Activated T-helper 17 cell treated with anti-CD3 and anti-CD28 coated beads, Interleukin-2, amount 50 U/mL, for 72 hours (primary cell): ENCODE measurements around the gene SFXN3. TPM values are rescaled to one million over a fixed set of nuclear protein-coding genes. Genes with fewer than 3 reads are reported as not detected.

Experiments used
- ATAC-seq: fragments of 150-1000 bp; cut with Tn5 transposase; replicated peaks from 2 replicates; pipeline ENCODE4 v1.10.0; 2021; ENCODE audit warnings: mild to moderate bottlenecking, moderate library complexity
- H3K27ac Mint-ChIP-seq: one replicate; pipeline ENCODE4 v1.8.0; 2022; ENCODE audit warnings: mixed read lengths
- H3K27me3 Mint-ChIP-seq: one replicate; pipeline ENCODE4 v1.8.0; 2022; ENCODE audit warnings: mixed read lengths
- H3K36me3 Mint-ChIP-seq: one replicate; pipeline ENCODE4 v1.8.0; 2022; ENCODE audit warnings: low read depth, mild to moderate bottlenecking, mixed read lengths
- H3K4me1 Mint-ChIP-seq: one replicate; pipeline ENCODE4 v1.8.0; 2022; ENCODE audit warnings: mixed read lengths
- H3K4me3 Mint-ChIP-seq: one replicate; pipeline ENCODE4 v1.8.0; 2022; ENCODE audit warnings: mild to moderate bottlenecking, mixed read lengths
- H3K9me3 Mint-ChIP-seq: one replicate; pipeline ENCODE4 v1.8.0; 2022; ENCODE audit warnings: mixed read lengths
- total RNA-seq, 2 donors: library from RNA; stranded (reverse); gene quantifications; one replicate each; pipeline ENCODE4 v1.2.3, GENCODE V29; 2022

SFXN3 gene
- total RNA-seq, 2 donors from 2014 or later, result 45.9 to 150 TPM

DNA sequence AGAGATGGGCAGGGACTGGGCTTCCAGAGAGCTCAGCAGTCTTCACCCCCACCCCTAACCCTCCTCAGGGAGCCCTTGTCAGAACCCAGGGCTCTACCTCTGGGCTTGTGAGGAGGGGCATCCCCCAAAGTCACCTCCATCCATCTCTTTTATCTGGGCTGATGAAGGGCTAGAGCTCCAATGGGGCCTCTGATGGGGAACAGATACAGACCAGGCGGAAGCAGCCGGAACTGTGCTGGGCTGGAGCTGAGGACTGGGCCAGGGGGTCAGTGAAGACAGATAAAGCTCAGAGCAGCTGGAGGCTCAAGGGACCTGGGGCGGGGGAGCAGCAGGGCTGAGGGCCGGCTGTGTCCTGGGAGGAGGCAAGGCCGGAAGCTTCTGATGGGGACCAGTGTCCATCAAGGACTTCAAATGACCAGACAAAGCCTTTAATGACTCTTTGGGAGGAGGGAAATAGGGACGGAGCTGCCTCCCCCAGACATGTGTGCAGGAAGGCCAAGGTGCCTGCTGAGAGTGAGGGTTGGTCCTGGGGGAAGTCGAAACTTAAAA, 40.9 kb downstream of the SFXN3 start:
- Mint-ChIP-seq H3K4me1 (peaks cover 4% of the 10 kb centered on the region), H3K27me3 (peaks cover 42% of the 10 kb centered on the region), H3K36me3 (no peaks in the 10 kb centered on the region)

DNA sequence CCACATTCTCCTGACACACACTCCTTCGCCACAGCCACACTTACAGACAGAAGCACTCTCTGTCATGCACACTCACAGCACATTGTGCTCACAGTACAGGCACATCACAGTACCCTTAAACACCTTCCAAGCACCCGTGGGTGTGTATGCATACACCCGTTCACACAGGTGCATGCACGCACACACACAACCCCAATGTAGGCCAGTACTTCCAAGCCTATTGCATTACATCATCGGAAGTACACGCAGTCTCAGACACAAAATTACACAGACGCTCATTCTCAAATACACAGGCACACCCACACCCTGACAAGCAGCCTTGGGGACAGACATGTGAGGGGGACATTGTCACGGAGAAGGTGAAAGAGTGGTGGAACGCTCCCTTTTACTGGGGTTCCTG, 41.9 kb downstream of the SFXN3 start:
- Mint-ChIP-seq H3K36me3 (no peaks in the 10 kb centered on the region), H3K4me1 (peaks cover 4% of the 10 kb centered on the region), H3K27me3 (peaks cover 44% of the 10 kb centered on the region), H3K9me3 (no peaks in the 10 kb centered on the region), H3K4me3 (no peak overlapping the region), H3K27ac (no peak overlapping the region)
- no peak for ATAC-seq

More for the DNA sequence above, 40.9 kb downstream of the SFXN3 start:
- no peak for ATAC-seq
- no peak overlapping the region for H3K27ac Mint-ChIP-seq
- no peaks in the 10 kb centered on the region for H3K9me3 Mint-ChIP-seq
- no peak overlapping the region for H3K4me3 Mint-ChIP-seq

DNA sequence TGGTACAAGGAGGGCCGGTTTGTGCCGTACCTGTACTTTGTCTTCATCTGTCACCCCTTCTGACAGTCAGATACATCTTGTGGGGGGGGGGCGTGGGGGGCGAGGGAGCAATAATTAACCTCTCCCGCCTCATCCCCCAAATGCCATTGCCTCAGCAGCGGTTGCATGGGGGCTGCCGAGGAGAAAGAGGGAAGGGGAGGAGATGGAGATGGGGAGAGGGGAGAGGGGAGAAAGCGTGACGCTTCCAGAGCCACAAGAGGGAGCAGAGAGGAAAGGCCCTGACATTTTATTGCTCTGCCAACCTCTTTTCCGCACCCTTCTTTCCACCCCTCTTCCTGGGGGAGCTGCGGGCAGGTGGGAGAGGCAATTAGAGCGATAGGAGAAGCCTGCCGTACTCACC, 42.6 kb downstream of the SFXN3 start:
- H3K27ac Mint-ChIP-seq, result no peak overlapping the region
- peaks cover 50% of the 10 kb centered on the region for H3K27me3 Mint-ChIP-seq
- no peak for ATAC-seq
- no peak overlapping the region for H3K4me3 Mint-ChIP-seq
- H3K4me1 Mint-ChIP-seq, result peaks cover 4% of the 10 kb centered on the region
- H3K9me3 Mint-ChIP-seq, result no peaks in the 10 kb centered on the region
- H3K36me3 Mint-ChIP-seq, result no peaks in the 10 kb centered on the region

DNA sequence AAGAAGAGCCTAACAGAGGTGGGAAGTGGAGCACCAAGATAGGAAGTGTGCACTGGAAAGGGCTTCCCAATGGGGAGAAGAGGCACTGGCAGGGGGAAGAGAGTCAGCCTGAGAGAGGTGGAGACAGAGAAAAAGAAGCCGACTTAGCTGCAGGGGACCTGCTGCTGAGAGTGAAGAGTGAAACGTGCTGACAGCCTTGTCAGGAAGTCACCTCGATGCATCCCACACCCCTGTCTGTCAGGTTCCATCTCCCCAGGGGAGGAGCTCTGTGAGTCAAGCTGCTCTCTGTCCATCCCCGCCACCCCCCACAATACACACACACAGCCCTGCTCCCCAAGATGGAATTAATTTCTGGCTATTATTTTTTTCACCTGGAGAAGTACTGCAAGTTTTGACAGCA, 44.7 kb downstream of the SFXN3 start:
- peak; percentile 34 for ATAC-seq
- Mint-ChIP-seq H3K36me3 (no peaks in the 10 kb centered on the region), H3K27me3 (peaks cover 61% of the 10 kb centered on the region), H3K27ac (no peak overlapping the region), H3K4me1 (peaks cover 4% of the 10 kb centered on the region), H3K9me3 (no peaks in the 10 kb centered on the region), H3K4me3 (no peak overlapping the region)

DNA sequence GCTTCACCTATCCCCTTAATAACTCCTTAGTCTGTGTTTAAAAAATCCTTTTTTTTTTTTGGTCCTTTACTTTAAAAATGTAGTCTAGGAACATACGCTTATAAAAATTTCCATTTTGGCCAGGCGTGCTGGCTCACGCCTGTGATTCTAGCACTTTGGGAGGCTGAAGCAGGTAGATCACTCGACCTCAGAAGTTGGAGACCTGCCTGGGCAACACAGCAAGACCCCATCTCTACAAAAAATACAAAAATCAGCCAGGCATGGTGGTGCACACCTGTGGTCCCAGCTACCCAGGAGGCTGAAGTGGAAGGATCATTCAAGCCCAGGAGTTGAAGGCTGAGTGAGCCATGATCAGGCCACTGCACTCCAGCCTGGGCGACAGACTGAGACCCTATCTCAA, 45.6 kb downstream of the SFXN3 start:
- H3K4me3 Mint-ChIP-seq, result no peak overlapping the region
- peaks cover 4% of the 10 kb centered on the region for H3K4me1 Mint-ChIP-seq
- H3K27me3 Mint-ChIP-seq, result peaks cover 66% of the 10 kb centered on the region
- ATAC-seq, result no peak
- H3K27ac Mint-ChIP-seq, result no peak overlapping the region
- no peaks in the 10 kb centered on the region for H3K9me3 Mint-ChIP-seq
- H3K36me3 Mint-ChIP-seq, result no peaks in the 10 kb centered on the region

DNA sequence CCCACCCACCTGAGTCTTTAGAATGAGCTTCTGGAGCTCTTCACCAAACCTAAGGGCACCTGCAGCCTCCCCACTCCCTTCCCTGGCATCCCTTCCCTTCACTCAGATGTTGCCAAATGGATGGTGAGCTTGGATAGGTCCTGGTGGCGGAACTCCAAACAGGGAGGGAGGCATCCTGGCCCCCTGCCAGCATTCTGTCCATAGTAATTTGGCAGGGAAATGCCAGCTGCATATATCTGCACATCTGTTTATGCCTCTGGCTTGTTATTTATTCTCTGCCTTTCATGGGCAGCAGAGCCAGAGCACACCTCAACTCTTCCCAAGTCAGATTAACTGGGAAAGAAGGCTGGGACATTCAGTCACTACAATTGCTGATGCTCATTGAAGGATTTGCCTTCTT, 48.8 kb downstream of the SFXN3 start:
- H3K4me3 Mint-ChIP-seq, result no peak overlapping the region
- H3K27me3 Mint-ChIP-seq, result peaks cover 53% of the 10 kb centered on the region
- H3K4me1 Mint-ChIP-seq, result peaks cover 4% of the 10 kb centered on the region
- H3K27ac Mint-ChIP-seq, result no peak overlapping the region
- H3K36me3 Mint-ChIP-seq, result no peaks in the 10 kb centered on the region
- no peak for ATAC-seq
- no peaks in the 10 kb centered on the region for H3K9me3 Mint-ChIP-seq

DNA sequence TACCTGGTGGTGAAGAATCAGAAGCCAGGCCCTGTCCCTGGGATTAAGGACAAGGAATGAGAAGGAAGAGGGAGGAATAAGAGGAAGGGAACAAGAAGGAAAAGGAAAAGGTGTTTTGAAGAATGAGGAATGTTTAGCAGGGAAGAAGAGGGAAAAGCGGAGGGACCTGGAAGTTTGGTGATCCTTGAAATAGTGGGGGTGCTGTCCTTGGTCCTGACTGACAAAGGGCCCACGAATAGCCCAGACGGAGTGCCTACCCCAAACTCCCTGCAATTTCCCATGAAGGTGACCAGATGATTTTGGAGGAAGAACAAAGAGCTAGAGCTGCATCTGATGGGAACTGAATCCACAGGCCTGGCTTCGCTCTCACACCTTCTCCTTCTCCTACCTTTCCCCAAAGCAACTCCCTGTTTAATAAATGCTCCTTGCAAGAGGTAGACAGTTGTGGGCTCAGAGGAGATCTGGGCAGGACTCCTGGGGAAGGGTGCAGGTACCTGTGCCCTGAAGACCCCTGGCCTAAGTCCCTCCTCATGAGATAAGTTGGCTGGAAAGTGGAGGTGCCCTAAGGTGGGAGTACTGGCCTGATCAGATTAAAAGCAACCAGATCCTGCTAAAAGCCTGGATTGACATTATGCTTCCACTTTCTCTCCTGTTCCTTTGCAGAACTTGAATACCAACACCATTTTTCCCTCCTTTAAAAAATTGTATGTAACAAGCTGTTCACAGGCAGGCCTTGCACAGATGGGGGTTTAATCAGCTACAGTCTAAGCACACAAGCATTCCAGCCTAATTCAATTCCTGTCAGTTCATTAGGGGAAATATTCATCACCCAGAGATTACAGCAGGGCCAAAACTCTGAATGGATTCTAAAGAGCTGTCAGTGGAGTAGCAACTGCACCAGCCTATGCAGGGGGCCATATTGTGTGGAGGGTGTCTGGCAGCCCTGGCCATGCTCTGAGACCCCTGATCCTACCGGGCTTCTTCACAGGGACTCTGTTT, 50.2 kb downstream of the SFXN3 start:
- Mint-ChIP-seq H3K27ac (no peak overlapping the region), H3K9me3 (no peaks in the 10 kb centered on the region), H3K27me3 (peaks cover 42% of the 10 kb centered on the region), H3K36me3 (no peaks in the 10 kb centered on the region), H3K4me3 (no peak overlapping the region), H3K4me1 (no peaks in the 10 kb centered on the region)
- no peak for ATAC-seq

DNA sequence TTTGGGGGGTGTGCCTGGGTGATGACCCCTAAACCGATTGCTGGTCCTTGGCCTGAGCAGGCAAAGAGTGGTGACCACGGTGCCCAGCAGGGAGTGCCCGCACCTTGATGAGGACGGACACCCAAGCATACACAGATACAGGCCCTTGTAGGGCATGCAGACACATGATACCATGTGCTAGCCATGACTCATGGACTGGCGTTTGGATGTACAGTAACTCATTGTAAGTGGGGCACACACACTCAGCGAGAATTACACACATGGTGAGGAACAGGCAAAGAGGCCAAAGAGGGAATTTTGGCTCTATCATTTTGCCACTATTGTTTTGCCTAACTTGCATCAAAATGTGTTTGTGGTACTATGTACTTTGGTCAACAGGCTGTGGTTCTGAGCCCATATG, 54.8 kb downstream of the SFXN3 start:
- Mint-ChIP-seq H3K27me3 (peaks cover 37% of the 10 kb centered on the region), H3K9me3 (no peaks in the 10 kb centered on the region), H3K36me3 (no peaks in the 10 kb centered on the region), H3K27ac (no peak overlapping the region), H3K4me3 (no peak overlapping the region), H3K4me1 (no peaks in the 10 kb centered on the region)
- ATAC-seq, result no peak

DNA sequence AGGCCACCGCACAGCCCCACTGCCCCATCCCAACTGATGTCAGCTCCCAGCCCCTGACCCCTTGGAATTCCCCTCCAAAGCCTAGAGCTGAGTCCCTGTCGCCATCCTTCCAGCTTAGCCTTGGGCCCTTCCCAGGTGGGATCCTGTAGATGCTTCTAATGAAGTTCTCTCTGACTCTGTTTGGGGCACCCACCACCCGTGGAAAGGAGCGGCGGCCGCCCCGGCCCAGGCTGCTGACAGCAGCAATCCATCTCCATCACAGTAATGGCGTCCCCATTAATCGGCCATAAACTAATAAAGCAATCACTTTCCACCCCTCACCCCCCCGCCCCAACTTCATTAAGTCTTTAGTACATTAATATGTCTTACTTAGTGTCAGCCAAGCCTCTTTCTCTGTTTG, 56.3 kb downstream of the SFXN3 start:
- H3K4me1 Mint-ChIP-seq, result no peaks in the 10 kb centered on the region
- ATAC-seq, result no peak
- H3K36me3 Mint-ChIP-seq, result no peaks in the 10 kb centered on the region
- no peaks in the 10 kb centered on the region for H3K9me3 Mint-ChIP-seq
- no peak overlapping the region for H3K27ac Mint-ChIP-seq
- H3K4me3 Mint-ChIP-seq, result no peak overlapping the region
- peaks cover 41% of the 10 kb centered on the region for H3K27me3 Mint-ChIP-seq

DNA sequence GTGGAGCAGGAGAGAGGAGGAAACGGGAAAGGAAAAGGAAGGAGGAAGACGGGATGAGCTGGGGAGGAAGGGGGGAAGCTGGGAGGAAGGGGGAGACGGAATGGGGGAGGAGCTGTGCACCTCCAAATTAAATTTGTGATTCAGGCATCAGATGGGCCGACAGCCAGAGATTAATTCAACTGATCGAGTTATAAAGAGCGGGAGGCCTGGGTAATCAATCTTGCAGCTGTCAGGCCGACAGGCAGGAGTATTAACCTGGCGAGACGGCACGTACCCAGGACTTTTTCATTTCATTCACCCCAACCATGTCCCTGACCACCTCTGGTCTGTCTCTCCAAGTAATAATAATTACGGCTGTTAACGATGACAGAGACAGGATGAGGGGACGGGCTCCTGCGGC, 56.9 kb downstream of the SFXN3 start:
- ATAC-seq, result no peak
- Mint-ChIP-seq H3K36me3 (no peaks in the 10 kb centered on the region), H3K27ac (no peak overlapping the region), H3K4me3 (no peak overlapping the region), H3K4me1 (no peaks in the 10 kb centered on the region), H3K27me3 (peaks cover 46% of the 10 kb centered on the region), H3K9me3 (no peaks in the 10 kb centered on the region)

DNA sequence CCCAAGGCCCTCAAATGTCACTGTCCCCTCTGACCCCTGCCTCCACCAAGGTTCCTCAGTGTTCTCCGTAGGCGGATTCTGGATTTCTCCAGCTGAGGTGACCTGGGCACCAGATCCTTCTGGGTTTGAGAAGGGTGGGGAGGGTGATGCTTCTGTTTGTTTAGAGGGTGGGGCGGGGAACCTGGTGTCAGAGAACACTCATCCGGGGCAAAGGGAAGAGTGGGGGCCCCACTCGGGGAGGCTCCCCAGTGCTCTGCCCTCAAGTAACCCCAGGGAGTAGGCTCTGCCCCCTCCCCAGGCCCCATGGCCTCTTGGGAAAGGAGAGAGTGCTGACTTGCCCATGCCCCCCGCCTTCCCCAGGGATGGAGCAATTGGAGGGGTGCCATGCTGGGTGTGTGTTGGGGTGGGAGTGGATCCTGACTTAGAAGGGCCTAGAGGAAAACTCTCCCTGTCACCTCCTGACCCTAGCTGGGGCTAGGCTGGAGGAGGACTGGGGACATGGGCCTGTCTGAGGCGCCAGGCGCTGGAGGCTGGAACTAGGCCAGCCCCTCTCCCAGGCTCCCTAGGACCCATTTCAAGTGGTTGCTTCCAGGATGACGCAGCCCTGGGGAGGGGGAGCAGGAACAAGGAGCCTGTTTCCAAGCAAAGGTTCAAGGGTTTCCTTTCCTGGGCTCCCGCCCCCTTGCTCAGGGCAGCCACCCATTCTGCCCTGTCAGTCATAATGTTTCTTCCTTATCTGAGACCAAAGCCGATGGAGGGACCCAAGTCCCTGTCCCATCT, 58.7 kb downstream of the SFXN3 start:
- Mint-ChIP-seq H3K36me3 (no peaks in the 10 kb centered on the region), H3K4me1 (no peaks in the 10 kb centered on the region), H3K27me3 (peaks cover 41% of the 10 kb centered on the region), H3K27ac (no peak overlapping the region), H3K4me3 (no peak overlapping the region), H3K9me3 (no peaks in the 10 kb centered on the region)
- no peak for ATAC-seq

DNA sequence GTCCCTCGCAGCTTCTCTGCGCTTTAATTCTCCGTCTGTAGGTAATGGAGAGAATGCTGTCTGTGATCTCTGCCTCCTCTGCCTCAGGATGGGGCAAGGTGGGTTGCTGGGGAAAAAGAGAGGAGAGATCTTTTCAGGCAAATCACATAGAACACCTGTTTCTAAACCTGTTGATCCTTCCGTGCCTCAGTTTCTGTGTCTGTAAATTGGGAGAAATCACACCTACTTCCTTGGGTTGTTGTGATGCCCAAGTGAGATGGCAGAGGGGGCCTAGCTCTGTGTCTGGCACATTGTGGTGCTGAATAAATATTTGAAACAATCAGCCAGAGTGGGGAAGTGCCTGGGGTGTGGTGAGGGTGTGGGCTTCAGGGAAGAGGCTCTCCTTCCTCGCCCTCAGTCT, 59.6 kb downstream of the SFXN3 start:
- no peak for ATAC-seq
- Mint-ChIP-seq H3K36me3 (no peaks in the 10 kb centered on the region), H3K9me3 (no peaks in the 10 kb centered on the region), H3K4me1 (no peaks in the 10 kb centered on the region), H3K27ac (no peak overlapping the region), H3K4me3 (no peak overlapping the region), H3K27me3 (peaks cover 45% of the 10 kb centered on the region)
